LNCaP clone FGC (cell line): ENCODE measurements around the gene FMO1.

Experiments
- DNase-seq: peaks from one replicate; pipeline ENCODE4 v3.0.0-alpha.2; 2011; ENCODE audit warnings: low read depth
- H3K4me3 ChIP-seq: 2 replicates; pipeline ENCODE4 v1.5.1; 2011; ENCODE audit warnings: mild to moderate bottlenecking, low read depth, low read length, control low read depth
- TF ChIP-seq, protein P1 (sequence below): IDR thresholded peaks from 2 replicates; pipeline ENCODE4 v1.5.1; 2012; ENCODE audit warnings: mild to moderate bottlenecking; ENCODE audit not compliant: control insufficient read depth, insufficient read depth; ENCODE audit errors: extremely low read depth

Gene FMO1

GRCh38 chr1:171243878-171244277 is 4.4 kb upstream of the FMO1 start:
- no peak overlapping the region for H3K4me3 ChIP-seq
- no peak for DNase-seq
- TF ChIP-seq, protein P1, sequence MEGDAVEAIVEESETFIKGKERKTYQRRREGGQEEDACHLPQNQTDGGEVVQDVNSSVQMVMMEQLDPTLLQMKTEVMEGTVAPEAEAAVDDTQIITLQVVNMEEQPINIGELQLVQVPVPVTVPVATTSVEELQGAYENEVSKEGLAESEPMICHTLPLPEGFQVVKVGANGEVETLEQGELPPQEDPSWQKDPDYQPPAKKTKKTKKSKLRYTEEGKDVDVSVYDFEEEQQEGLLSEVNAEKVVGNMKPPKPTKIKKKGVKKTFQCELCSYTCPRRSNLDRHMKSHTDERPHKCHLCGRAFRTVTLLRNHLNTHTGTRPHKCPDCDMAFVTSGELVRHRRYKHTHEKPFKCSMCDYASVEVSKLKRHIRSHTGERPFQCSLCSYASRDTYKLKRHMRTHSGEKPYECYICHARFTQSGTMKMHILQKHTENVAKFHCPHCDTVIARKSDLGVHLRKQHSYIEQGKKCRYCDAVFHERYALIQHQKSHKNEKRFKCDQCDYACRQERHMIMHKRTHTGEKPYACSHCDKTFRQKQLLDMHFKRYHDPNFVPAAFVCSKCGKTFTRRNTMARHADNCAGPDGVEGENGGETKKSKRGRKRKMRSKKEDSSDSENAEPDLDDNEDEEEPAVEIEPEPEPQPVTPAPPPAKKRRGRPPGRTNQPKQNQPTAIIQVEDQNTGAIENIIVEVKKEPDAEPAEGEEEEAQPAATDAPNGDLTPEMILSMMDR = no peak

GRCh38 chr1:171245458-171246064 is 2.7 kb upstream of the FMO1 start:
- no peak for DNase-seq
- H3K4me3 ChIP-seq = no peak overlapping the region
- TF ChIP-seq, protein P1 = peak; percentile 77

DNA sequence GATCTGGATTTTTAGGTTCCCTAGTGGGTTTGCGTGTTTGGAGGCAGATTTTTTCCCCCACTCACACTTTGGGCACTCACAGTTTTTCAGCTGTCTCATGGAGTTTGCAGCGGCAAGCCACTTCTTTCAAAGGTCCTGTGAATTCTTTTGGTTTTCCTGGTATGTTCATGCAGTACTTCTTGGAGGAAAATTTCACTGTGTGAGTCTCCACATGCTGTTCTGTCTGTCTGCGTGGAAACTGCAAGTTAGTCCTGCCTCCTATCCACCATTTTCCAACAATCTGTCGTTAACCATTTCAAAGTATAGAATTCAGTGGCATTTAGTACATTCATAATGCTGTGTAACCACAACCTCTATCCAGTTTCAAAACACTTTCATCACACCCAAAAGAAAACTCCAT is 793 bp upstream of the FMO1 start:
- no peak overlapping the region for H3K4me3 ChIP-seq
- TF ChIP-seq, protein P1 = no peak
- no peak for DNase-seq

- no peak for DNase-seq
- TF ChIP-seq, protein P1 = no peak
- no peak overlapping the region for H3K4me3 ChIP-seq
Observed at GRCh38 chr1:171248841-171249240, 547 bp downstream of the FMO1 start.

- no peak overlapping the region for H3K4me3 ChIP-seq
- no peak for DNase-seq
- TF ChIP-seq, protein P1 = no peak
Observed at GRCh38 chr1:171250263-171250662, 2.0 kb downstream of the FMO1 start.

DNA sequence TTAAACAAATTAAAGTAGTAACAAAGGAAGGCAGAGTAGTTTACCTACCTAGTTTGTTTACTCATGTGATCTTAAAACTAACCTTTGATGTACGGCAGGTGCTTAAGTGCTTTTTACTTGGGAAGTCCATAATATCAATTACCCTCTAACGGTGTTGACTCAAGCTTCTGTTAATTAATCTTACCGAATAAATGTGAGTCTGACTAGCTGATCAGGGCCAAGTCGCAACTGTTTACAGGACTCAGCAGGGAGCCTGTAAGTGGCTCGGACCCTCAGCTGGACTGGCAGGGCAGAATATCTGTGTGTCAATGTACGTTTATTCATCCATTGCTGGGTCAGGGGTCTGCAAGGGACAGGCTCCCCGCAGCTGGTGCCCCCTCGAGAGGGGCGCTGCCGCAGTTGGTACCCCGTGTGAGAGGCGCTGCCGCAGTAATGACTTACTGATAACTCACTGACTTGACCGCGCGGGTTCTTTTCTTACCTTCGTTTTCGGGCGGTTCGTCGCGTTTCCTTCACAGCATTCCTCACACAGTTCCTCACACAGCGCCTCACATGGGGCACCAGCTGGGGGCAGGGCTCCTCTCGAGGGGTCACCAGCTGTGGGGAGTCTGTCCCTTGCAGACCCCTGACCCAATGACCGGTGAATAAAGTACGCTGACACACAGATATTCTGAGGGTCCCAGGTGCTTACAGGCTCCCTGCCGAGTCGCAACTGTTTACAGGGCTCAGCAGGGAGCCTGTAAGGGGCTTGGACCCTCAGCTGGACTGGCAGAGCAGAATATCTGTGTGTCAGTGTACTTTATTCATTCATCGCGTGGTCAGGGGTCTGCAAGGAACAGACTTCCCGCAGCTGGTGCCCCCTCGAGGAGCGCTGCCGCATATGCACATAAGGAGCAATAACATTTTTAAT is 3.0 kb downstream of the FMO1 start:
- TF ChIP-seq, protein P1 = peak; percentile 76
- no peak for DNase-seq
- peak overlapping the region; percentile 49 for H3K4me3 ChIP-seq

DNA sequence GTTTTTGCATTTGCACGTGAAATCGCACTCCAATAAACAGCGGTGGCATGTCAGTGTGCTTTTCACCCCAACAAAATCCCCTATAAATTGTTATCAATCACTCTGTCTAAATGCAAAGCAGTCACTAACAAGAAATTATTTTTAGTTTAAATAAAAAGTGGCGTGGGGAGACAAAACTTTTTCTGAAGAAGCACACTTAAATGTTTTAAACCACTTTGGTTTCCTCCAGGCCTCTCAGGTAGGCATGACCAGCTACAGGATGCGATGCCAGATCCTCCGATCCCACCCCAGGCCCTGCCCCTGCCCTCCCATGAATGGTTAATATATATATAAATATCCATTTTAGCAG is 3.6 kb downstream of the FMO1 start:
- H3K4me3 ChIP-seq = peak overlapping the region; percentile 49
- no peak for DNase-seq
- TF ChIP-seq, protein P1 = no peak
